ENCODE measurements around the gene PIK3R4. TPM values are rescaled to one million over a fixed set of nuclear protein-coding genes. Genes with fewer than 3 reads are reported as not detected.

Gene PIK3R4
- total RNA-seq, 1 experiment from 2014 or later, result 21.5 TPM

GRCh38 chr3:130640027-130640426 lies 106.6 kb downstream of the PIK3R4 start:
- no peaks in the 10 kb centered on the region for H4K20me1 ChIP-seq (ENCODE audit: low read length)
- TF ChIP-seq EZH2 (IDR thresholded peaks at IDR 0.05; ENCODE audit: low read length, unreplicated experiment) (no peak), EZH2phosphoT487 (IDR thresholded peaks at IDR 0.05; ENCODE audit: borderline replicate concordance, low read length) (no peak)
- TF ChIP-seq, protein P1, sequence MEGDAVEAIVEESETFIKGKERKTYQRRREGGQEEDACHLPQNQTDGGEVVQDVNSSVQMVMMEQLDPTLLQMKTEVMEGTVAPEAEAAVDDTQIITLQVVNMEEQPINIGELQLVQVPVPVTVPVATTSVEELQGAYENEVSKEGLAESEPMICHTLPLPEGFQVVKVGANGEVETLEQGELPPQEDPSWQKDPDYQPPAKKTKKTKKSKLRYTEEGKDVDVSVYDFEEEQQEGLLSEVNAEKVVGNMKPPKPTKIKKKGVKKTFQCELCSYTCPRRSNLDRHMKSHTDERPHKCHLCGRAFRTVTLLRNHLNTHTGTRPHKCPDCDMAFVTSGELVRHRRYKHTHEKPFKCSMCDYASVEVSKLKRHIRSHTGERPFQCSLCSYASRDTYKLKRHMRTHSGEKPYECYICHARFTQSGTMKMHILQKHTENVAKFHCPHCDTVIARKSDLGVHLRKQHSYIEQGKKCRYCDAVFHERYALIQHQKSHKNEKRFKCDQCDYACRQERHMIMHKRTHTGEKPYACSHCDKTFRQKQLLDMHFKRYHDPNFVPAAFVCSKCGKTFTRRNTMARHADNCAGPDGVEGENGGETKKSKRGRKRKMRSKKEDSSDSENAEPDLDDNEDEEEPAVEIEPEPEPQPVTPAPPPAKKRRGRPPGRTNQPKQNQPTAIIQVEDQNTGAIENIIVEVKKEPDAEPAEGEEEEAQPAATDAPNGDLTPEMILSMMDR (conservative IDR thresholded peaks at IDR 0.05; ENCODE audit: low read depth, low read length), result no peak
- ChIA-PET POLR2A (ENCODE audit: unreplicated experiment) (no interaction called here), CTCF (no interaction called here)
- H3K27ac ChIP-seq (ENCODE audit: low read length), result no peak overlapping the region
- H3K36me3 ChIP-seq (ENCODE audit: low read depth, low read length), result no peaks in the 10 kb centered on the region
- no peaks in the 10 kb centered on the region for H3K9me3 ChIP-seq (ENCODE audit: low read length)
- no peak overlapping the region for H3K9ac ChIP-seq (ENCODE audit: low read length)
- no peak overlapping the region for H3K4me3 ChIP-seq (ENCODE audit: low read length)
- H3K27me3 ChIP-seq (ENCODE audit: low read length), result 0 out of 2 replicates have a peak, but pooled peaks cover 20% of the 10 kb centered on the region
- H3K79me2 ChIP-seq (ENCODE audit: low read length), result no peaks in the 10 kb centered on the region
- no peaks in the 10 kb centered on the region for H3F3A ChIP-seq (ENCODE audit: low read length, unreplicated experiment)
- no peak overlapping the region for H3K4me2 ChIP-seq (ENCODE audit: low read length)
- DNase-seq (no peak), ATAC-seq (no peak)
- no peaks in the 10 kb centered on the region for H3K9me2 ChIP-seq (replicated peaks; ENCODE audit: low read length)
- H3K4me1 ChIP-seq (ENCODE audit: insufficient read depth, low read length), result no peaks in the 10 kb centered on the region
- no TSS peak for BruUV-seq (replicated peaks)
- intact Hi-C loops (cut with micrococcal nuclease), result no loop called here
- no peak overlapping the region for H2AFZ ChIP-seq (ENCODE audit: low read length)

DNA sequence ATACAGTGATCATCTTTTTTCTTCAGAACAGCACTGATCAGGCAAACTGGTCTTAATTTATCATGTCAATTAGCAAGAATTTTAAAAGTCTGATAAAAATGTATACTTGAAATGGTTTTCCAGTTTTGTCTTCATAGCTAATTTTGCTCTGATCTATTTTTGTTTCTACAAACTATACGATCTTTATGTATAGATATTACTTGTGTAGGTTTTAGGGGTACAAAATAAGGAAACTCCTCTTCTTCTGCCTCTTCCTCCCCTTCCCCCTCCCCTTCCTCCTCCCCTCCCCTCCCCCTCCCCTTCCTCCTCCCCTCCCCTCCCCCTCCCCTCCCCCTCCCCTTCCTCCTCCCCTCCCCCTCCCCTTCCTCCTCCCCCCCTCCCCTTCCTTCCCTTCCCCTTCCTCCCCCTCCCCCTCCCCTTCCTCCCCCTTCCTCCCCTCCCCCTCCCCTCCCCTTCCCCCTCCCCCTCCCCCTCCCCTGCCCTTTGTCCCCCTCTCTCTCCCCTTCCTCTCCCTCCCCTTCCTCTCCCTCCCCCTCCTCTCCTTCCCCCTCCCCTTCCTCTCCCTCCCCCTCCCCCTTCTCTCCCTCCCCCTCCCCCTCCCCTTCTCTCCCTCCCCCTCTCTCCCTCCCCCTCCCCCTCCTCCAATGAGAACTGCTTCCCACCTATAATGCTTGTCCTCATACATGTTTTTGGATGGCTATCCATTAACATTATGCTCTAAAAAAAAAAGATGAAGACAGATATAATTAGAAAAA lies 110.0 kb downstream of the PIK3R4 start:
- Histone ChIP-seq H3K4me3 (ENCODE audit: low read length) (no peak overlapping the region), H3K4me1 (ENCODE audit: insufficient read depth, low read length) (no peaks in the 10 kb centered on the region), H3K4me2 (ENCODE audit: low read length) (no peak overlapping the region), H3K27ac (ENCODE audit: low read length) (no peak overlapping the region), H3K9ac (ENCODE audit: low read length) (no peak overlapping the region), H3F3A (ENCODE audit: low read length, unreplicated experiment) (no peaks in the 10 kb centered on the region), H4K20me1 (ENCODE audit: low read length) (no peaks in the 10 kb centered on the region), H2AFZ (ENCODE audit: low read length) (no peak overlapping the region), H3K36me3 (ENCODE audit: low read depth, low read length) (no peaks in the 10 kb centered on the region), H3K9me3 (ENCODE audit: low read length) (no peaks in the 10 kb centered on the region), H3K27me3 (ENCODE audit: low read length) (0 out of 2 replicates have a peak, but pooled peaks cover 8% of the 10 kb centered on the region), H3K9me2 (replicated peaks; ENCODE audit: low read length) (no peaks in the 10 kb centered on the region), H3K79me2 (ENCODE audit: low read length) (no peaks in the 10 kb centered on the region)
- ChIA-PET CTCF (no interaction called here), POLR2A (ENCODE audit: unreplicated experiment) (no interaction called here)
- TF ChIP-seq, protein P1 (conservative IDR thresholded peaks at IDR 0.05; ENCODE audit: low read depth, low read length), result no peak
- TF ChIP-seq EZH2phosphoT487 (IDR thresholded peaks at IDR 0.05; ENCODE audit: borderline replicate concordance, low read length) (no peak), EZH2 (IDR thresholded peaks at IDR 0.05; ENCODE audit: low read length, unreplicated experiment) (no peak)
- DNase-seq (no peak), ATAC-seq (no peak)
- BruUV-seq (replicated peaks), result no TSS peak
- intact Hi-C loops (cut with micrococcal nuclease), result no loop called here

DNA sequence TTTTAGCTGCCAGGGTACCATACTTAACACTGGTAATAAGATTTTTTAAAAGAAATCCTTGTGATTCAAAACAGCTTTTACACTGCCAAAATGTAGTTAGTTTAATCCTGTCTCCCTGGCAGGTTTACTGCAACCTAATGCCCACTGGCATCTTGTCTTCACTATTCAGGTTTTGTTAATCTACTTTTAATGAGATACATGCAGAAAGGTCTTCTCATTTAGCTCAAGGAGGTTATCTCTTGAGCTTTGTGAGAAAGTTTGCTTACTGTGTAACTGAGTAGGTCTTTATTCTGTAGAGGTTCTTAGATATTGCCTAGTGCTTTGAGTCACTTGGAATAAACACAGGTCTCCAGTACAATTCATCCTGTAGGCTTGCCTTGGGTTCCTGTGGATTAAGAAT lies 110.7 kb downstream of the PIK3R4 start:
- ATAC-seq, result no peak

More for the DNA sequence above, 110.7 kb downstream of the PIK3R4 start:
- Histone ChIP-seq H3K4me1 (ENCODE audit: insufficient read depth, low read length) (no peaks in the 10 kb centered on the region), H3K79me2 (ENCODE audit: low read length) (no peaks in the 10 kb centered on the region), H2AFZ (ENCODE audit: low read length) (no peak overlapping the region), H4K20me1 (ENCODE audit: low read length) (no peaks in the 10 kb centered on the region), H3K36me3 (ENCODE audit: low read depth, low read length) (no peaks in the 10 kb centered on the region), H3K27ac (ENCODE audit: low read length) (no peak overlapping the region), H3K4me2 (ENCODE audit: low read length) (no peak overlapping the region), H3K9ac (ENCODE audit: low read length) (no peak overlapping the region), H3F3A (ENCODE audit: low read length, unreplicated experiment) (no peaks in the 10 kb centered on the region), H3K9me2 (replicated peaks; ENCODE audit: low read length) (no peaks in the 10 kb centered on the region), H3K4me3 (ENCODE audit: low read length) (no peak overlapping the region), H3K27me3 (ENCODE audit: low read length) (0 out of 2 replicates have a peak, but pooled peaks cover 8% of the 10 kb centered on the region), H3K9me3 (ENCODE audit: low read length) (no peaks in the 10 kb centered on the region)
- no TSS peak for BruUV-seq (replicated peaks)
- no peak for DNase-seq
- intact Hi-C loops (cut with micrococcal nuclease), result no loop called here
- TF ChIP-seq EZH2phosphoT487 (IDR thresholded peaks at IDR 0.05; ENCODE audit: borderline replicate concordance, low read length) (no peak), EZH2 (IDR thresholded peaks at IDR 0.05; ENCODE audit: low read length, unreplicated experiment) (no peak)
- TF ChIP-seq, protein P1 (conservative IDR thresholded peaks at IDR 0.05; ENCODE audit: low read depth, low read length), result no peak
- CTCF ChIA-PET, result no interaction called here
- POLR2A ChIA-PET (ENCODE audit: unreplicated experiment), result no interaction called here
